Cardiac muscle cell (in vitro differentiated cells and primary cell): ENCODE measurements around the gene TBC1D9B. TPM values are rescaled to one million over a fixed set of nuclear protein-coding genes. Genes with fewer than 3 reads are reported as not detected.

Source experiments
- DNase-seq, 2 donors: peaks; one replicate each; pipeline versions ENCODE4 v3.0.0 to v3.0.0-alpha.2; 2010 to 2017; ENCODE audit warnings: low read depth in 1 of 2, low spot score in 1 of 2
- H3K27ac ChIP-seq: fragments of 200-600 bp; sonication (generic); 2 replicates; pipeline ENCODE4 v1.5.1; 2016
- H3K27me3 ChIP-seq: fragments of 200-600 bp; sonication (generic); 2 replicates; pipeline ENCODE4 v1.6.0; 2016; ENCODE audit warnings: control low read depth
- H3K36me3 ChIP-seq: fragments of 200-600 bp; sonication (generic); 2 replicates; pipeline ENCODE4 v1.5.1; 2016; ENCODE audit warnings: control low read depth
- H3K4me1 ChIP-seq: fragments of 200-600 bp; sonication (generic); 2 replicates; pipeline ENCODE4 v1.8.1; 2017; ENCODE audit warnings: low read depth, mild to moderate bottlenecking, mixed run types
- H3K4me3 ChIP-seq: fragments of 200-600 bp; sonication (generic); 2 replicates; pipeline ENCODE4 v1.5.1; 2016; ENCODE audit warnings: mild to moderate bottlenecking
- H3K9me3 ChIP-seq: fragments of 200-600 bp; sonication (generic); 2 replicates; pipeline ENCODE4 v1.5.1; 2017; ENCODE audit warnings: low read depth, mild to moderate bottlenecking, control low read depth
- polyA plus RNA-seq: library from polyadenylated mRNA; unstranded; fragments of >200 nt; fragmentation: Nextera tagmentation; extraction: Ambion mirVana; gene quantifications from 2 replicates; pipeline ENCODE4 v1.2.1, GENCODE V29; 2016
- total RNA-seq: library from RNA; depleted of rRNA; stranded (reverse); fragments of >200 nt; gene quantifications from 2 replicates; pipeline ENCODE4 v1.2.3, GENCODE V29; 2016
- TF ChIP-seq, protein P1 (sequence below): IDR thresholded peaks from 2 replicates; pipeline ENCODE4 v1.5.1; 2012; ENCODE audit warnings: low read depth, mild to moderate bottlenecking, low read length

Gene TBC1D9B
- total and polyA plus RNA-seq, 2 experiments from 2014 or later, result 63.6 to 113 TPM

DNA sequence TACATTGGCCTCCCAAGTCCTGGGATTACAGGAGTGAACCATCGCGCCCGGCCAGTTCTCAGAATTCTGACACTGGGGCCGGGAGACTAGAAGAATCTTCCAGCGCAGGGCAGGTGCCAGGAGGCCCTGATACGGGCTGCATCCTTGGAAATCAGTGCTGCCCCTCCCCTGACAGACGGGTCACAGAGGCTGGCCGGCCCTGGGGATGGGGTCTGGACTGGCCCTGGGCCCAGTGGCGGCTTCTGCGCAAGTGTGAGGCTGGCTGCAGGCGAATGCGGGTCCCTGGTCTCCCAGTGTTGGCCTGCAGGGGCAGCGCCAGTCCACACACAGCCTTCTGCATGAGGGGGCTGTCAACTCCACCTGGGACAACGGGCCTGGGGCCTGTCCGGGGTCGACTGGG, 831 bp upstream of the TBC1D9B start:
- no peaks in the 10 kb centered on the region for H3K9me3 ChIP-seq
- H3K4me3 ChIP-seq, result no peak overlapping the region
- no peaks in the 10 kb centered on the region for H3K27me3 ChIP-seq
- DNase-seq, result peak in 1 of 2 donors; percentile 27
- H3K27ac ChIP-seq, result no peak overlapping the region
- H3K4me1 ChIP-seq, result peaks cover 7% of the 10 kb centered on the region
- no peaks in the 10 kb centered on the region for H3K36me3 ChIP-seq
- TF ChIP-seq, protein P1, sequence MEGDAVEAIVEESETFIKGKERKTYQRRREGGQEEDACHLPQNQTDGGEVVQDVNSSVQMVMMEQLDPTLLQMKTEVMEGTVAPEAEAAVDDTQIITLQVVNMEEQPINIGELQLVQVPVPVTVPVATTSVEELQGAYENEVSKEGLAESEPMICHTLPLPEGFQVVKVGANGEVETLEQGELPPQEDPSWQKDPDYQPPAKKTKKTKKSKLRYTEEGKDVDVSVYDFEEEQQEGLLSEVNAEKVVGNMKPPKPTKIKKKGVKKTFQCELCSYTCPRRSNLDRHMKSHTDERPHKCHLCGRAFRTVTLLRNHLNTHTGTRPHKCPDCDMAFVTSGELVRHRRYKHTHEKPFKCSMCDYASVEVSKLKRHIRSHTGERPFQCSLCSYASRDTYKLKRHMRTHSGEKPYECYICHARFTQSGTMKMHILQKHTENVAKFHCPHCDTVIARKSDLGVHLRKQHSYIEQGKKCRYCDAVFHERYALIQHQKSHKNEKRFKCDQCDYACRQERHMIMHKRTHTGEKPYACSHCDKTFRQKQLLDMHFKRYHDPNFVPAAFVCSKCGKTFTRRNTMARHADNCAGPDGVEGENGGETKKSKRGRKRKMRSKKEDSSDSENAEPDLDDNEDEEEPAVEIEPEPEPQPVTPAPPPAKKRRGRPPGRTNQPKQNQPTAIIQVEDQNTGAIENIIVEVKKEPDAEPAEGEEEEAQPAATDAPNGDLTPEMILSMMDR, result no peak

DNA sequence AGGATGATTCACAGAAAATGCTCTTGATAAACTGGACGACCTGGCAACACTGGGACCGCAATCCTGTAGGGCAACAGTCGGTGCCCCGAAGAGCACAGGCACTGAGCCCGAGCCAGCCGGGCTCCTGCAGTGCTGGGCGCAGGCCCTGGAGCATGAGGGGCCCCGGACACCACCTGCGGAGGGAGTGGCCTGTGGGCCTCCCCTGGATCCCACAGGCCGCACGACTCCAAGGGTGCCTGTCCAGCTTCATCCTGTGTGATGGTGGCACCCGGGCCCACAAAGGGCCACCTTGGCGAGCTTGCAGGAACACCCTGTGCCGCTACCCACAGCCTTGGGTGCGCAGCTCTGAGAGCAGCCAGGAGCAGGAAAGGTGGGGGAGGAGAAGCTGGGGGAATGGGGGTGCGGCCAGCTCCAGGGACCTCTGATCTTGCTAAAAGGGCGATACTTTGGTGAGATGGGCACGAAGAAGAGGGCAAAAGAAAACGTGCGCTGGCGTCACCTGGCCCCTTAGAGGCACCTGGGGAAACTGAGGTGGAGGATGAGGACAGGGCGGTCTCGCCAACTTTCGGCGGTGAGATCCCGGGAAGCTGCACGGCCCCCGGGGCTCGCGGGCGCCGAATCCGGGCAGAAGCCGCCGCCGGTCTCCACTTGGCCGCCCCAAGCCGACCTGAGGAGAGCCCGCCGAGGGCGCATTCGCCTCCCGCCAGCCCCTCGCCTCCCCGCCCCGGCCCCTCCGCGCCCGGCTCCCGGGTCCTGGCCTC, 722 bp downstream of the TBC1D9B start:
- DNase-seq, result peak; percentile 21 to 59
- Histone ChIP-seq H3K4me3 (peak overlapping the region; percentile 70), H3K27me3 (no peaks in the 10 kb centered on the region), H3K27ac (no peak overlapping the region), H3K9me3 (no peaks in the 10 kb centered on the region), H3K36me3 (no peaks in the 10 kb centered on the region), H3K4me1 (peaks cover 7% of the 10 kb centered on the region)
- TF ChIP-seq, protein P1, result no peak

DNA sequence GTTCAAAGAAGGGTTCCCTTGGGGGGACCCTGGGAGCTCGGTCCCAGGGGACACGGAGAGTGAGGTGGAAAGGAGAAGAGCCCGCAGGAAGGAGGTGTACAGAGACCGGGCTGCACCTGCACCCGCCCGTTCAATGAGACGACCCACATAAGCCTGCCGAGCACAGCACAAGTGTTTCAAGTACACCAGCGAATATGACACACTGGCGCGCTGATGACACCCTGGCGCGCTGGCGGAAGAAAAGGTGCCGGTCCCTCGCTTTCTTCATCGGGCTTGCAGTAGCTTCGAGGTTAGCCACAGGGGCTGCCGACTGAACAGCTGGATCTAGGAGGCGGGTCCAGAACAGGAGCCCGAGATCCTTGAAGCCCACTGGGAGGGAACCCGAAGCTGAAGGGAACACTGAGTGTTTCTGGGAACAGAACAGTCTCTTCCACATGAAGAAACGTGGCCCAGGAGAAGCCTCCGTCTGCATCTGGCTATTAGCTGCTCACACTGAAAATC, 1.4 kb downstream of the TBC1D9B start:
- Histone ChIP-seq H3K36me3 (no peaks in the 10 kb centered on the region), H3K4me3 (peak overlapping the region; percentile 70), H3K9me3 (no peaks in the 10 kb centered on the region), H3K27ac (no peak overlapping the region), H3K27me3 (no peaks in the 10 kb centered on the region), H3K4me1 (peaks cover 7% of the 10 kb centered on the region)
- no peak for DNase-seq
- TF ChIP-seq, protein P1, result no peak

DNA sequence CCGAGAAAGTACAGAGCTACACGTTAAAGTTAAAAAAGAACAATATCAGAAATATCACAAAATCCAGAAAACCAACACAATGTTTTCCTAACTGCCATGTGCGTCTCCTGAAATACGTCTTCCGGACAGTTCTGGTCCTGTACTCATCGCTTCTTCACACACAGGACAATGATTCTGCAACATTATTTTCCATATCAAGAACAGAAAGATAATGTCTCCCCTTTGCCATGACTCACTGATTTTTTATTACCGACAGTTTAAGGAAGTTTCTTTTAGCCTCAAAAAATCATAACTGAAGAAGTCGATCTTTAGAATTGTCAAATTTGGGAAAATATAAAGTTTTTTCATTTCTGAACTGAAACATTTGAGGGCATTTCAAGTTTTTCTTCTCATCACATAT, 2.5 kb downstream of the TBC1D9B start:
- Histone ChIP-seq H3K27me3 (no peaks in the 10 kb centered on the region), H3K27ac (no peak overlapping the region), H3K4me3 (no peak overlapping the region), H3K4me1 (peaks cover 7% of the 10 kb centered on the region), H3K9me3 (no peaks in the 10 kb centered on the region), H3K36me3 (no peaks in the 10 kb centered on the region)
- TF ChIP-seq, protein P1, result no peak
- DNase-seq, result no peak

DNA sequence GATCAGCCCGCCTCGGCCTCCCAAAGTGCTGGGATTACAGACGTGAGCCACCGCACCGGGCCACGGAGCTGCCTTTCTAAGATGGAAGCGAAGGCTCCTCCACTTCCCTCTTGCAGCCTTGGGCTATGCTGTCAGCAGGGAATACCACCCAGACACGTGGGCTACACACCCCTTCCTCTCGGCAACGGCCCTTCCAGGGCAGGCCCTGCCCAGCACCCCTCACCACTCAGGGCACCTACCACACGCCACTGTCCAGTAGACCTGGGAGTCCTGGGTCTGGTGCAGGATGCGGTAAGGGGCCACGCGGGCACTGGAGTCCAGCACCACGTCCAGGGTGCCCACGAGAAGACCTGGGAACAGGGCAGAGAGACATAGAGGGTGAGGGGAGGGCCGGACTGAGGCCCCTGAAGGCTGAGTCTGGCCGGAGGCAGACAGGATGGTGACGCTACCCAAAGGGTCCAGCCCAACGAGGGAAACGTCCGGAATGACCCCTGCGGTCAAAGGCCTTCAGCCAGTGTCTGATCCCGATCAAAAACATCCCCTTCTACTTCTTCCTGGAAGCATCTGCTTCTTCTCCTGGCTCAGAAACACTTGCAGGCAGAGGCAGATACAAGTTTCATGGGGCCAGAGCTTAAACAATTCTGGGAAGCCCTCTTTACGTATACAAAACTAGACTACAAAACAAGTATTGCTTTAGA, 3.1 kb downstream of the TBC1D9B start:
- Histone ChIP-seq H3K27me3 (no peaks in the 10 kb centered on the region), H3K27ac (no peak overlapping the region), H3K4me3 (no peak overlapping the region), H3K9me3 (no peaks in the 10 kb centered on the region), H3K36me3 (no peaks in the 10 kb centered on the region), H3K4me1 (peaks cover 7% of the 10 kb centered on the region)
- DNase-seq, result no peak
- TF ChIP-seq, protein P1, result no peak
